ENCODE data around the gene OR2M3.

The OR2M3 gene

GRCh38 chr1:248164031-248164430, 33.0 kb upstream of the OR2M3 start:
- no peaks in the 10 kb centered on the region for H3K79me2 ChIP-seq (ENCODE audit: insufficient read depth, low read depth)
- H3K4me2 ChIP-seq = no peak overlapping the region
- no peak for TF ChIP-seq CTCF (conservative IDR thresholded peaks at IDR 0.05; ENCODE audit: low read depth, low read length)
- H3K36me3 ChIP-seq (ENCODE audit: insufficient read depth) = no peaks in the 10 kb centered on the region
- H3K4me1 ChIP-seq (ENCODE audit: low read depth, poor library complexity, severe bottlenecking) = no peaks in the 10 kb centered on the region
- no peak overlapping the region for H3K4me3 ChIP-seq (IDR thresholded peaks at IDR 0.05; ENCODE audit: insufficient read depth, low read depth, low read length)
- no peak overlapping the region for H3K9ac ChIP-seq
- no peaks in the 10 kb centered on the region for H4K20me1 ChIP-seq (ENCODE audit: insufficient read depth)
- no peaks in the 10 kb centered on the region for H3K27me3 ChIP-seq (ENCODE audit: insufficient read depth, low read depth)
- no peak overlapping the region for H3K27ac ChIP-seq
- H2AFZ ChIP-seq (ENCODE audit: low read depth) = no peak overlapping the region

GRCh38 chr1:248165186-248165585, 31.9 kb upstream of the OR2M3 start:
- no peaks in the 10 kb centered on the region for H3K79me2 ChIP-seq (ENCODE audit: insufficient read depth, low read depth)
- no peaks in the 10 kb centered on the region for H3K4me1 ChIP-seq (ENCODE audit: low read depth, poor library complexity, severe bottlenecking)
- H3K9ac ChIP-seq = no peak overlapping the region
- H3K4me2 ChIP-seq = no peak overlapping the region
- no peak overlapping the region for H2AFZ ChIP-seq (ENCODE audit: low read depth)
- H3K4me3 ChIP-seq (IDR thresholded peaks at IDR 0.05; ENCODE audit: insufficient read depth, low read depth, low read length) = no peak overlapping the region
- no peaks in the 10 kb centered on the region for H4K20me1 ChIP-seq (ENCODE audit: insufficient read depth)
- H3K27me3 ChIP-seq (ENCODE audit: insufficient read depth, low read depth) = no peaks in the 10 kb centered on the region
- H3K36me3 ChIP-seq (ENCODE audit: insufficient read depth) = no peaks in the 10 kb centered on the region
- H3K27ac ChIP-seq = no peak overlapping the region
- TF ChIP-seq CTCF (conservative IDR thresholded peaks at IDR 0.05; ENCODE audit: low read depth, low read length) = no peak

- Histone ChIP-seq H3K27me3 (ENCODE audit: insufficient read depth, low read depth) (no peaks in the 10 kb centered on the region), H3K79me2 (ENCODE audit: insufficient read depth, low read depth) (no peaks in the 10 kb centered on the region), H2AFZ (ENCODE audit: low read depth) (no peak within 1 kb of the TSS), H4K20me1 (ENCODE audit: insufficient read depth) (no peaks in the 10 kb centered on the region), H3K9ac (no peak within 1 kb of the TSS), H3K4me2 (no peak within 1 kb of the TSS), H3K4me3 (IDR thresholded peaks at IDR 0.05; ENCODE audit: insufficient read depth, low read depth, low read length) (no peak within 1 kb of the TSS), H3K36me3 (ENCODE audit: insufficient read depth) (no peaks in the 10 kb centered on the region), H3K4me1 (ENCODE audit: low read depth, poor library complexity, severe bottlenecking) (no peaks in the 10 kb centered on the region), H3K27ac (no peak within 1 kb of the TSS)
- no peak for TF ChIP-seq CTCF (conservative IDR thresholded peaks at IDR 0.05; ENCODE audit: low read depth, low read length)
Measured at GRCh38 chr1:248174521-248174920, 22.5 kb upstream of the OR2M3 start, which contains the start of gene OR2M2. Gene OR2M2 (plus strand): TSS chr1:248174821. CDS start chr1:248179986, 5,165 bp downstream.

GRCh38 chr1:248183996-248184395, 13.1 kb upstream of the OR2M3 start:
- no peak overlapping the region for H3K4me3 ChIP-seq (IDR thresholded peaks at IDR 0.05; ENCODE audit: insufficient read depth, low read depth, low read length)
- H3K36me3 ChIP-seq (ENCODE audit: insufficient read depth) = no peaks in the 10 kb centered on the region
- no peak overlapping the region for H3K9ac ChIP-seq
- TF ChIP-seq CTCF (conservative IDR thresholded peaks at IDR 0.05; ENCODE audit: low read depth, low read length) = no peak
- peak overlapping the region; percentile 23 for H3K4me2 ChIP-seq
- H2AFZ ChIP-seq (ENCODE audit: low read depth) = peak overlapping the region; percentile 31
- no peaks in the 10 kb centered on the region for H3K27me3 ChIP-seq (ENCODE audit: insufficient read depth, low read depth)
- H3K27ac ChIP-seq = no peak overlapping the region
- no peaks in the 10 kb centered on the region for H3K79me2 ChIP-seq (ENCODE audit: insufficient read depth, low read depth)
- H3K4me1 ChIP-seq (ENCODE audit: low read depth, poor library complexity, severe bottlenecking) = peaks cover 7% of the 10 kb centered on the region
- no peaks in the 10 kb centered on the region for H4K20me1 ChIP-seq (ENCODE audit: insufficient read depth)

Data from KMS-11 (cell line).